ENCODE results near the gene ANKS3. TPM values are rescaled to one million over a fixed set of nuclear protein-coding genes. Genes with fewer than 3 reads are reported as not detected.

ANKS3 gene
- total RNA-seq, 1 donor, result 22.0 TPM

- H3K4me3 ChIP-seq (ENCODE audit: low read depth, low read length), result no peak overlapping the region
- peak; percentile 25 for DNase-seq (ENCODE audit: low read depth)
- TF ChIP-seq CTCF (IDR thresholded peaks at IDR 0.05; ENCODE audit: insufficient read depth, low read length), result no peak
These were observed 73.5 kb downstream of the ANKS3 start for GRCh38 chr16:4660454-4661007.

DNA sequence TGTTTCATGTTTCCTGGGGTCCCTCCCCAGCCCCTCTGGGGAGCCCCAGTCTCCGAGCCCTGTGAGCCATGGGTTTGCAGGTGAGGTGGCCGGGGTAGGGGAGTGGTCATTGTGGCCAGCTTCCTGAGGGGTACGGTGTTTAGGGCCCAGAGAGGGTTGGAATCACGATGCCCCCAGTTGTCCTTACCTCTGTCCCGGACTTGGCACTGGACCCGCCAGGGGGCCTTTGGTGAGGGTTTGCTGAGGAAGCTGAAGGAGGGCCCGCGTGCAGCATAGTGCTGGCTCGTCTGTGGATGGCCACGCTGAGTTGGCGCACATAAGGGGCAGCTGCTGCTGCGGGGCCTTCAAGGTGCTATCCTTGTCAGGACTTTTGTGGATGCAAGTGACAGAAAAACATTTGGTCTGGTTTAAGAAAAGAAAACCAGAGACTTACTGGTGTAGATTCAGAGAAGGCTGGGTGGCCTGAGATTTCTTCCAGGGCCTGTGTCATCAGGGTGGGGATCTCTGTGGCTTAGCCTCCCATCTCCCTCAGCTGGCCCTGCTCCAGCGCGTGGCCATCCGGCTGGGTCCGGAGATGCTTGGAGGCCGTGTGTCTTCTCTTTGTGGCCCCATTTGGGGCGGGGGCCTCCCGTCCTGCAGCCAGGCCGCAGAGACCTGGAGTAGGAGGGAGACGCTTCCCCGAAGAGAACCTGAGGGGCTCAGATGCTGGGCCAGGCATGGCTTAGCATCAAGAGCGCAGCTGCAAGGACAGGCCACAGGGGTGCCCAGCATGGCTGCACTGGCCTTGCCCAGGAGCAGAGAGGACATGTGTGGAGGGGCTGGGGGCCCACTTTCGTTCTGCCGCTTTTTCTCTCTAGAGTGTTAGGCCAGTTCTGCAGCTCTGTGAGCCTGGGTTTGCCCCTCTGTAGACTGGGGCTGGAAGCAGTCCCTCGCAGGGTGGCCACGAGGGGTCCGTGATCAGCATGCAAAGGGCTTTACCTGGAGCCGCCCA, 74.4 kb downstream of the ANKS3 start:
- no peak overlapping the region for H3K4me3 ChIP-seq (ENCODE audit: low read depth, low read length)
- peak; percentile 7 for DNase-seq (ENCODE audit: low read depth)
- TF ChIP-seq CTCF (IDR thresholded peaks at IDR 0.05; ENCODE audit: insufficient read depth, low read length), result no peak

DNA sequence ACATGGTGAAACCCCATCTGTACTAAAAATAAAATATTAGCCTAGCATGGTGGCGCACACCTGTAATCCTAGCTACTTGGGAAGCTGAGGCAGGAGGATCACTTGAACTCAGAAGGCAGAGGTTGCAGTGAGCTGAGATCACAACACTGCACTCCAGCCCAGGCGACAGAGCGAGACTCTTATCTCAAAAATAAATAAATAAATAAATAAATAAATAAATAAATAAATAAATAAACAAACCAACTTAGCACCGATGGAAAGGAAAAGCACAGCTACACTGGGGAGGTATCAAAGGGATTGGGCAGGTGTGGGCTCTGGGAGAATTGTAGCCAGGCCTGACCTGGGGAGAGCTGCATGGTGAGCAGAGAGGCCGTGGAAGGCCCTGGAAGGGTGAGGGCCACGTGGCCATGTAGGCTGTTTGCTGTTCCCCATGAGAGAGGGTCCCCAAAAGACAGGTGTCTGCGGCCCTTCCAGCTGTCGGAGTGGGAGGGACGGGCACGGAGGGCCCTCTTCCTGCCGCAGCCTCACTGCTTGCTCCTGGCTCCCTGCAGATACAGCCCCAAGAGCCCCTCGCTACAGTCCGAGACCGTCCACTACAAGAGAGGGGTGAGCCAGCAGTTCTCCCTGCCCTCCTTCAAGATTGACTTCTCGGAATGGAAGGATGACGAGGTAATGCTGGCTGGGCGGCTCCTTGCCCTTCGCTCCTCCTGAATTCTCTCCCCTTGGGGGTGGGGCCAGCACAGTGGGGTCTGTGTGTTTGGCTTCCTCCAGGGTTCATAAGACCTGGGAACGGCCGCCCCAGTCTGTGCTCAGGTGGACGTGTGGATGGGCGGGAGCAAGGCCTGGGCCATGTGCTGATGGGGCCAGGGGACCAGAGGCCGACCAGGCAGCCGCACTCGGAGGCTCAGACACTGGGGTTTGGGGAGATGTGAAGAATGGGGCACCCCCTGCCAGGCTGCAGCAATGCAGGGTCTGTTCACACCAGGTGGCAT, 77.1 kb downstream of the ANKS3 start:
- TF ChIP-seq CTCF (IDR thresholded peaks at IDR 0.05; ENCODE audit: insufficient read depth, low read length), result no peak

DNA sequence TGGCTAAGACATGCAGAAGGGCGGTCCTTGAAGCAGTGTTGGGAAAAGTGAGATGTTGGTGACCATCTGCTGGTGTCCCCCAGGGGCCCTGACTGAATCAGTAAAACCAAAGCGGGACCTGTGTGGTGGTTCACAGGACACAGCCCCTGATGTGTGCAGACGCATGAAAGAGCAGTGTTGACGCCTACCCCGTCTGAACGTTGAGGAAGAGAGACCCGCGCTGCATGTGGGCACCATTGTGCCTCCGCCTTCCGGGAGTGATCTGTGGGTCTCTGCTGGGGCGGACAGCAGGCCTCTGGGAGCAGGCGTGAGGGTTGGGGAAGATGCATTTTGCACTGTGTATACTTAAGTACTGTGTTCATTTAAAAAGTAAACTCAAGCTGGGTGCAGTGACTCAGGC, 77.8 kb downstream of the ANKS3 start:
- no peak for TF ChIP-seq CTCF (IDR thresholded peaks at IDR 0.05; ENCODE audit: insufficient read depth, low read length)
- no peak for DNase-seq (ENCODE audit: low read depth)

More for the DNA sequence above, 77.1 kb downstream of the ANKS3 start:
- H3K4me3 ChIP-seq (ENCODE audit: low read depth, low read length), result no peak overlapping the region
- DNase-seq (ENCODE audit: low read depth), result no peak

DNA sequence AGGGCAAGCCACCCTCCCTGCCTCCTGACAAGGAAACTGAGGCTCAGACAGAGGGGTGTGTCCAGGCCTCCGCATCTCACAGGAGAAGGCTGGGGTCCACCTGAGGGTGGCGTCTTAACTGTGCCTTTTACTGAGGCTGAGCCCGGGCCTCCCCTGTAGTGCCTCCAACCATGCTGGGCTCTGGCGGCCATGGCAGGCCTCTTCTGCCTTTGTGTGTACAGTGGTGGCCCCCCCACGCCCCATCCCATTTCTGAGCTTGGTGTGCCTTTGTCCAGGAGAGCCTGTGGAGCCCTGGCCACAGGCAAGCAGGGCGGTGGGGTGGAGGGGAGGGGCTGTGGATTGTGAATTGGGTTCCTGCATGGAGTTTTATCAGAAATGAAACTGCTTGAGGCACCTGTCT, 78.3 kb downstream of the ANKS3 start:
- no peak for TF ChIP-seq CTCF (IDR thresholded peaks at IDR 0.05; ENCODE audit: insufficient read depth, low read length)
- no peak overlapping the region for H3K4me3 ChIP-seq (ENCODE audit: low read depth, low read length)
- no peak for DNase-seq (ENCODE audit: low read depth)

More for the DNA sequence above, 77.8 kb downstream of the ANKS3 start:
- H3K4me3 ChIP-seq (ENCODE audit: low read depth, low read length), result no peak overlapping the region

- TF ChIP-seq CTCF (IDR thresholded peaks at IDR 0.05; ENCODE audit: insufficient read depth, low read length), result no peak
- DNase-seq (ENCODE audit: low read depth), result no peak
These were observed 79.0 kb downstream of the ANKS3 start for GRCh38 chr16:4654964-4655590.

More at GRCh38 chr16:4654964-4655590, 79.0 kb downstream of the ANKS3 start:
- no peak overlapping the region for H3K4me3 ChIP-seq (ENCODE audit: low read depth, low read length)
